ENCODE results near the gene HIF3A.
"Not testable (repeated sequence)": the region's sequence is repeated elsewhere in the genome, so short reads cannot be mapped to it uniquely, and the experiment has no call there.

Gene HIF3A

GRCh38 chr19:46291829-46292228, 5.0 kb upstream of the HIF3A start:
- DNase-seq (ENCODE audit: low read depth in 2 of 2): no peak

DNA sequence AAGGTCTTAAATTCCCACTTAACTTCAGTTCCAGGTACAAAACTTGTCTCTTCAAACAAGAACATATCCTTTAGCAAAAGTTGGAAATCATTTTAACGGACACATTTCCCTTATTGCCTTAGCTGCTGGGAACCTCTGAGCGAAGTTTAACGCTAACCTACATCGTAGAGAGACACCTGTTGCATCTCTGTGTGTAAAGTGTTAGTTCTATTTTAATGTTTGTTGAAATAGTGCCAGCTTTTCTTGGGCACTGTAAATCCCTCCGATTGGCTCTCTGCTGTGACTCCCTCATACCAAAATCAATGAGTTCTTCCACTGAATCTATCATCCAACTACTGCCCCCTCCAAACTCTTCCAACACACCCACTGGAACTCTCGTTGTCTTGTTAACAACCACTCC, 2.3 kb upstream of the HIF3A start:
- no peak for DNase-seq (ENCODE audit: low read depth in 2 of 2)

DNA sequence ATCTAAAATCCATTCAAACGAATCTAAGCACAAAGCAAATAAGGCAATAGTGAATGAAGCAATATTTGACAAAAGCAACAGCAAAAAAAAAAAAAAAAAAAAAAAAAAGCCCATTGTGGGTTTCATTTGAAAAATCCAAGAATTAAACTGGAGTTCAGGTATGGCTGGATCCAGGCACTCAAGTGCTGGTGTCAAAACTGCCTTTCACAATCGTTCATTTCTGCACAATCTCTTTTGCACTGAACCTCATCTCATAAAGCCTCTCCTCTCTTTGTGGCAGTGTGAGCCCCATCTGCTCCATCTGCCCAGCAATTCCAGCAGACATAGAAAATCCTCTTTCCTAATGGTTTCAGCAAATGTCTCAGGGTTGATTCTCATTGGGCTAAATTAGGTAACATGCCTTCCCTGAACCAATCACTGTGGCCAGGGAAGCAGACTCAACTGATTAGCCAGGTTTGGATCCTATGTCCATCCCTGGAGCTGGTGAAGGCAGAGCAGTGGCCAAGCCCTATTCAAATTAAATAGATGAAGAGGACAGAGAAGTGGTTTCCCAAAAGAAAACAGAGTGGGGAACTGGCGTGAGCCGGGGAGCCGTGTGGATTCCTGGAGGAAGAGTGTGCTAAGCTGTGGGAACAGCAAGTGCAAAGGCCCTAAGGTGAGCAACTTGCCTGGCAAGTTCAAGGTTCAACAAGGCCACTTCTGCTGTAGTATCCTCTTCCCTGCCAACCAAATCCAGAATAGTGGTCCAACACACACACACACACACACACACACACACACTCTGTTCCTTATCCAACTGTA, 1.2 kb upstream of the HIF3A start:
- no peak for DNase-seq (ENCODE audit: low read depth in 2 of 2)

GRCh38 chr19:46296202-46296480, 701 bp upstream of the HIF3A start:
- DNase-seq (ENCODE audit: low read depth in 2 of 2): no peak

DNA sequence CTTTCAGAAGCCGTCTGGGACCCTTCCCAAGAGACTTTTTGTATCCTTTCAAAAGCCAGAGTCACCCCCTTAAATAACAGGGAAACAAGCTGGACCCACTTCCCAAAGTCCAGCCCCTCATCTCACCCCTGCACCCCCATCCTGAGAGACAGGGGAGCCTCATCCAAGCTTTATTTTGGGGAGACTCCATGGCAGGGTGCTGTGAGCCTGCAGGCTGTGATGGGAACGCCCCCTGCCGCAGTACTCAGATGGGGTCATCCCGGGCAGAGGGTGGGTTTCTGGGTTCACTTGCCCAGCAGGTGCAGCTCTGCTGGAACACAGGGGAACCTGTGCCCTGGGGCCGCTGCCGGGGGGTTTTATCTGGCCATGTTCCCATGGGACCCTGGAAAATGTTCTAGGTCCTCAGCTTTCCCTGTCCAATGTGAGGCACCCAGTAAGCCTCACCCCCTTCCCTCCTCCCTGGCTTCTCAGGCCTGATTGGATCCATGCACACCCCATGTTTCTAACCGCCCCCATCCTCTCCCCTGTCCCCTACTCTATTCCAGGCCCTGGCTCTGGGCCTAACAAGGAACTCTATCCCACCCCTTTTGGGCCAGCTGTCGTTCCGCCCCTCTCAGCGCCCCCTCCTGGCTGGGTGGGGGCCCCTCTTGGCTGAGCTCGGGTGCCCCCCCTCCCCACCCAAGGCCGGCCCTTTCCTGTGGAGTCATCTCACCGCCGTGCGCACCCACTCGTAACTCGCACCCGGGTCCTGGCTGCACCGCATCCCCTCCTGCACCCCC, 1.0 kb downstream of the HIF3A start:
- DNase-seq (ENCODE audit: low read depth in 2 of 2): no peak

- DNase-seq (ENCODE audit: low read depth in 2 of 2): no peak
Observed at GRCh38 chr19:46298479-46299003, 1.7 kb downstream of the HIF3A start.

DNA sequence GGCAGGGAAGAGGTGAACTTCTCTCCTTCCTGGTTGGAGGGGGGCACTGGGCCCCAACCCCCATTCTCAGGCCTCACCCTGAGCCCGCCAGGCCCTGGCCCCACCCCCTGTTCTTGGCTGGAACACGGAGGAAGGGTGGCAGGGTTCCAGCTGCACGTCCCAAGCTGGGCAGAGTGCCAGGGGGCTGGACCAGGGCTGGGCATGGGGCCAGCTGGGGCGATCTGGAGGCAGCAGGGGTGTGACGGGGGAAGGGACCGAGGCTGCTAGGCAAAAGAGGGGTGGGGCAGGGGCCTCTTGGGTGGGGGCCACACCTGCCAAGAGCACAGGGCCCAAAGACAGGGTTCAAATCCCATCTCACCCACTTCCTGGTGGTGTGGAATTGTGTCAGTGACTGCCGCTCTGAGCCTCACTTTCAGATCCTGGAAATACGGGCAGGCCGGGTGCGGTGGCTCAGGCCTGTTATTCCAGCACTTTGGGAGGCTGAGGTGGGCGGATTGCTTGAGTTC, 2.2 kb downstream of the HIF3A start:
- no peak for DNase-seq (ENCODE audit: low read depth in 2 of 2)

GRCh38 chr19:46299695-46300094, 2.9 kb downstream of the HIF3A start:
- DNase-seq (ENCODE audit: low read depth in 2 of 2): no peak

GRCh38 chr19:46303322-46303690, 6.5 kb downstream of the HIF3A start:
- DNase-seq (ENCODE audit: low read depth in 2 of 2): no peak

DNA sequence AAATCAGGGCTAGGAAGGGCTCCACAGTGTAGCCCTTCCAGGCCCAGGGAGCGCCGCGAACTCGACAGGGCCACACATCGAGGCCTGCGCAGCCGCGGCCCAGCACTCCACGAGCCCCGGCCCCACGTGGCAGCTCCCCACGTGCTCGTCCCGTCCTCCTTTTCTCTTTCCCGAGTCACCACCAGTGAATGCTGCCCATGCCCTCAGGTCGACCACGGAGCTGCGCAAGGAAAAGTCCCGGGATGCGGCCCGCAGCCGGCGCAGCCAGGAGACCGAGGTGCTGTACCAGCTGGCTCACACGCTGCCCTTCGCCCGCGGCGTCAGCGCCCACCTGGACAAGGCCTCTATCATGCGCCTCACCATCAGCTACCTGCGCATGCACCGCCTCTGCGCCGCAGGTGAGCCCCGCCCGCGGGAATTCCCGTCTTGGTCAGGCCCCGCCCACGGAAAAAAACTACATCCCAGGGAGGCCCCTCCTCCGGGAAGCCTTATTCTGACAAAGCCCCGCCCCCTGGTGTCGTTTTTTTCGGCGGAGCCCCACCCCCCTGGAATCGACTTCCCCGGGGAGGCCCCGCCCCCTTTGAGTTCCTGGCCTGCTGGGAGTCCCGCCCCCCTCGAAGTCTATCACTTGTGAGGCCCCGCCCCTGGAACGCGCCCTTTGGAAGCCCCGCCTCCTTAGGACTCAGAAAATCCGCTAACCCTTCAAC, 7.0 kb downstream of the HIF3A start:
- DNase-seq (ENCODE audit: low read depth in 2 of 2): no peak

DNA sequence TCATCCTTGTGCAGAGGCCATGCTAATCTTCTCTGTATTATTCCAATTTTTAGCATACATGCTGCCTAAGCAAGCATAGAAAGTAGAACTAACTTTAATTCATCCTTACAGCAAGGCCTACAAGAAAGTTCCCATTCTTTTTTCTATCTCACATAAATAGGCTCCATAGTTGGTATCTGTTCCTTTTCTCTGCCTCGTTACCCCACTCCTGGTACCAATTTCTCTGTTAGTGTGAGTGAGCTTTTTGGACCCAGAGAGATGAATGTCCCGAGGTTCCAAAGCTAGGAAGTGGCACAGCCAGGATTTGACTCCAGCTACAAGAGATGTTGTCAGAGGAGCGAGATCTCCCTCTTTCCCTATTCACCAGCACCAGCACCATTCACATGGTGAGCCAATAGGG, 9.7 kb downstream of the HIF3A start:
- DNase-seq (ENCODE audit: low read depth in 2 of 2): no peak

GRCh38 chr19:46308510-46308909, 11.7 kb downstream of the HIF3A start:
- DNase-seq (ENCODE audit: low read depth in 2 of 2): no peak

DNA sequence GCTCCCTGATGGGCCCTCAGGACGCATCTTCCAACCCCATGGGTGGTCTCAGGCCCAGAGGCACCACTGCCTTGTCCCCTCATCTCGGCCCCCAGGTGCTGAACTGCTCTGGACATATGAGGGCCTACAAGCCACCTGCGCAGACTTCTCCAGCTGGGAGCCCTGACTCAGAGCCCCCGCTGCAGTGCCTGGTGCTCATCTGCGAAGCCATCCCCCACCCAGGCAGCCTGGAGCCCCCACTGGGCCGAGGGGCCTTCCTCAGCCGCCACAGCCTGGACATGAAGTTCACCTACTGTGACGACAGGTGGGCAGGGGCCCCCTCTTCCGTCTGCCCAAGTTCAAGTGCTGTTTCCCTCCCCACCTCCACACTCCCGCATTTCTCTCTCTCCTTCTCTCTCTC, 12.2 kb downstream of the HIF3A start:
- no peak for DNase-seq (ENCODE audit: low read depth in 2 of 2)

GRCh38 chr19:46311444-46311843, 14.6 kb downstream of the HIF3A start:
- no peak for DNase-seq (ENCODE audit: low read depth in 2 of 2)

- not testable (repeated sequence) for DNase-seq (ENCODE audit: low read depth in 2 of 2)
Observed at GRCh38 chr19:46313540-46314469, 17.0 kb downstream of the HIF3A start.

DNA sequence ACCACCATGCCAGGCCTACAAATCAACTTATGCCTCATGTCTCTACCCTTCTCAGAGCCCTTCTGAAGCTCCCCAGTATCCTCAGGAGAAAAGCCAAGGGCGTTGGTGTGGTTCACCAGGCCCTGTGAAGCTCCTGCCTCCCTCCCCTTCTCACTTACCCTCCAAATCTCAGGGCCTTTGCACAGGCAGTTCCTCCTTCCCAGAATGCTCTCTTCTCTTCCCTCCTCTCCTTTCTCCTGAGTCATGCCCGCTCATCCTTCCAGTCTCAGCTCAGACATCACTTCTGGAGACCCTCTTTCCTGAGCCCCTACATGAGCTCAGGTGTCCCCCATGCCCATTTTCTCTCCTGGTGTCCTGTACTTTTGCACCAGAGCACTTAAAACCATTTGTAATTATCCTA, 20.5 kb downstream of the HIF3A start:
- no peak for DNase-seq (ENCODE audit: low read depth in 2 of 2)

GRCh38 chr19:46319613-46320012, 22.8 kb downstream of the HIF3A start:
- DNase-seq (ENCODE audit: low read depth in 2 of 2): no peak

DNA sequence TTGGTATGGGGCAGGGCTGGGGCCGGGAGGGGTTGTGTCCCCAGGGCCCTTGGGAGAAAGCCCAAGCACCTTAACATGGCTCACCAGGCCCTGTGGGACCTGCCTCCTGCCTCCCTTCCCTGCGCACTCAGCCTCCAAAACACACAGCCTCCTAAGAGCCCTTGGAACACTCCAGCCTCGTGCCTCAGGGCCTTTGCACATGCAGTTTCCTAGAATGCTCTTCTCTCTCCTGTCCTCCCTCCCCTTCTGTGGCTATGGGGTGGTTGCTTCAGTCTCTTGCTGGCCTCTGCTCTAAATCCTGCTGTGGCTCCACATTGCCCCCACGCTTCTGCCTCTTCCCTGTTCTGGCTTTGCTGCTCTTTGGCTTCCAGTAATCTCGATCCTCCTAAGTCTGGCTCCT, 23.7 kb downstream of the HIF3A start:
- DNase-seq (ENCODE audit: low read depth in 2 of 2): no peak

DNA sequence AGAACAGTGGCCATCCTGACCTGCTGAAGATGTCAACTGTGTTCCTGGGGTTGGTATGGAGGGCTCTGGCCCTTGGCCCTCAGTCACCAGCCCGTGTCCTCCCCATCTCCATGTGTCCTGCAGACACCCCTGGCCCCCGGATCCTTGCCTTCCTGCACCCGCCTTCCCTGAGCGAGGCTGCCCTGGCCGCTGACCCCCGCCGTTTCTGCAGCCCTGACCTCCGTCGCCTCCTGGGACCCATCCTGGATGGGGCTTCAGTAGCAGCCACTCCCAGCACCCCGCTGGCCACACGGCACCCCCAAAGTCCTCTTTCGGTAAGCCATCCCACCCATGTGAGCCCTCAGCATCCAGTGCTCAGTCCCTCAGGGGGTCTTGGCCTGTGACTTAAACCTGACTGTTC, 24.8 kb downstream of the HIF3A start:
- DNase-seq (ENCODE audit: low read depth in 2 of 2): no peak

DNA sequence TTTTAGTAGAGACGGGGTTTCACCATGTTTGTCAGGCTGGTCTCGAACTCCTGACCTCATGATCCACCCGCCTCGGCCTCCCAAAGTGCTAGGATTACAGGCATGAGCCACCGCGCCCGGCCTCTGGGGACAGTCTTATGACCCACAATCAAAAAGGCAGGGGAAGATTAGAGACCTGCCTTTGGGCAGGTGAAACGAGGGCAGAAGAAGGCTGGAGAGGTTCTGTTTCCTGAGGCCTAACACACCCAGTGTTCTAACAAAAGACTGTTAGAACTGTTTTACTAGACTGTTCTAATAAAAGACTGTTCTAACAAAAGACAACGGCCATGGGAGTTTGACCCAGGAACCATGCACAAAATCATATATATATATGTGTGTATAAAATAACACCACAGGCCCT, 26.4 kb downstream of the HIF3A start:
- not testable (repeated sequence) for DNase-seq (ENCODE audit: low read depth in 2 of 2)

- DNase-seq (ENCODE audit: low read depth in 2 of 2): no peak
Observed at GRCh38 chr19:46324277-46324676, 27.4 kb downstream of the HIF3A start.

Data from stimulated activated CD8-positive, alpha-beta memory T cell treated with anti-CD3 and anti-CD28 coated beads, Interleukin-2, amount 100 ng/mL, for 48 hours (primary cell).